Ascending aorta (tissue), 2 donors: Measurements from ENCODE around the gene CHD9. TPM values are rescaled to one million over a fixed set of nuclear protein-coding genes. Genes with fewer than 3 reads are reported as not detected.
"Not testable (repeated sequence)": the region's sequence is repeated elsewhere in the genome, so short reads cannot be mapped to it uniquely, and the experiment has no call there.

Source experiments
- DNase-seq, 2 donors: peaks; one replicate each; pipeline ENCODE4 v3.0.0-alpha.2; 2019; ENCODE audit warnings: low spot score in 2 of 2
- H3K27ac ChIP-seq, 2 donors: fragments of 200-600 bp; sonication (generic); one replicate each; pipeline ENCODE4 v1.5.1; 2016 to 2017; ENCODE audit warnings: mild to moderate bottlenecking in 1 of 2
- H3K27me3 ChIP-seq: fragments of 200-600 bp; sonication (generic); one replicate; pipeline ENCODE4 v1.5.1; 2017
- H3K36me3 ChIP-seq, 2 donors: fragments of 200-600 bp; sonication (generic); one replicate each; pipeline ENCODE4 v1.5.1; 2016
- H3K4me1 ChIP-seq, 2 donors: fragments of 200-600 bp; sonication (generic); one replicate each; pipeline ENCODE4 v1.5.1; 2016 to 2017; ENCODE audit warnings: mild to moderate bottlenecking in 1 of 2
- H3K4me3 ChIP-seq, 2 donors: fragments of 200-600 bp; sonication (generic); one replicate each; pipeline ENCODE4 v1.5.1; 2016 to 2017; ENCODE audit warnings: mild to moderate bottlenecking in 1 of 2
- H3K9me3 ChIP-seq, 2 donors: fragments of 200-600 bp; sonication (generic); one replicate each; pipeline ENCODE4 v1.5.1; 2016
- intact Hi-C: fragments of 100-400 bp; cut with DNase I; formaldehyde crosslinking; loops from one replicate; pipeline ENCODE4 v1.15.1; 2023
- total RNA-seq: library from RNA; depleted of rRNA; stranded (reverse); fragments of >200 nt; gene quantifications from one replicate; pipeline ENCODE4 v1.1.0, GENCODE V29; 2016
- TF ChIP-seq, protein P1 (sequence below), 3 experiments: fragments of 200-600 bp in 2 of 3; fragments of 450-650 bp in 1 of 3; sonication (generic) in 2 of 3; IDR thresholded peaks; one replicate each; pipeline ENCODE4 v1.5.1; 2016 to 2019; ENCODE audit warnings: antibody characterized with exemption in 3 of 3, mild to moderate bottlenecking in 1 of 3, moderate library complexity in 1 of 3

CHD9 gene
- total RNA-seq, 1 donor from 2014 or later: 56.9 TPM

DNA sequence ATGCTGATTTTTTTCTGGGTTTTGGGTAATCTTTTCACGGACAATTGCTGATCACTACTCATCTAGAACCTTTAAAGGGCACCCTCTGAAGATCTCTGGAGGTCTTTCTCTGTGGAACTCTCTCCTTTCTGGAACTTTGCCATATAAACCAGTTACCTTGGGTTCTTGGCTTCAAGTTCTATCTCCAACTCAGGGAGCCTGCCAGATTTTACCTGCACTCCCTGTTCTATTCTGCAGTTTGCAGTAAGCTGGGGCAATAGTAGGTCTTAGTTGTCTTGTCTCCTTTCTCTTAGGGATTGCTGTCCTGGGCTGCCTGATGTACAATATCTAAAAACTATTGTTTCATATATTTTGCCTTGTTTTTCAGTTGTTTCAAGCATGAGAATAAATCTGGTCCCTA is 120.3 kb downstream of the CHD9 start:
- Histone ChIP-seq H3K4me3 (no peak overlapping the region), H3K4me1 (no peaks in the 10 kb centered on the region), H3K27me3 (no peaks in the 10 kb centered on the region), H3K27ac (no peak overlapping the region), H3K9me3 (no peaks in the 10 kb centered on the region), H3K36me3 (no peaks in the 10 kb centered on the region)
- TF ChIP-seq, protein P1, sequence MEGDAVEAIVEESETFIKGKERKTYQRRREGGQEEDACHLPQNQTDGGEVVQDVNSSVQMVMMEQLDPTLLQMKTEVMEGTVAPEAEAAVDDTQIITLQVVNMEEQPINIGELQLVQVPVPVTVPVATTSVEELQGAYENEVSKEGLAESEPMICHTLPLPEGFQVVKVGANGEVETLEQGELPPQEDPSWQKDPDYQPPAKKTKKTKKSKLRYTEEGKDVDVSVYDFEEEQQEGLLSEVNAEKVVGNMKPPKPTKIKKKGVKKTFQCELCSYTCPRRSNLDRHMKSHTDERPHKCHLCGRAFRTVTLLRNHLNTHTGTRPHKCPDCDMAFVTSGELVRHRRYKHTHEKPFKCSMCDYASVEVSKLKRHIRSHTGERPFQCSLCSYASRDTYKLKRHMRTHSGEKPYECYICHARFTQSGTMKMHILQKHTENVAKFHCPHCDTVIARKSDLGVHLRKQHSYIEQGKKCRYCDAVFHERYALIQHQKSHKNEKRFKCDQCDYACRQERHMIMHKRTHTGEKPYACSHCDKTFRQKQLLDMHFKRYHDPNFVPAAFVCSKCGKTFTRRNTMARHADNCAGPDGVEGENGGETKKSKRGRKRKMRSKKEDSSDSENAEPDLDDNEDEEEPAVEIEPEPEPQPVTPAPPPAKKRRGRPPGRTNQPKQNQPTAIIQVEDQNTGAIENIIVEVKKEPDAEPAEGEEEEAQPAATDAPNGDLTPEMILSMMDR (IDR thresholded peaks at IDR 0.05): no peak
- DNase-seq: no peak
- intact Hi-C loops: no loop called here

DNA sequence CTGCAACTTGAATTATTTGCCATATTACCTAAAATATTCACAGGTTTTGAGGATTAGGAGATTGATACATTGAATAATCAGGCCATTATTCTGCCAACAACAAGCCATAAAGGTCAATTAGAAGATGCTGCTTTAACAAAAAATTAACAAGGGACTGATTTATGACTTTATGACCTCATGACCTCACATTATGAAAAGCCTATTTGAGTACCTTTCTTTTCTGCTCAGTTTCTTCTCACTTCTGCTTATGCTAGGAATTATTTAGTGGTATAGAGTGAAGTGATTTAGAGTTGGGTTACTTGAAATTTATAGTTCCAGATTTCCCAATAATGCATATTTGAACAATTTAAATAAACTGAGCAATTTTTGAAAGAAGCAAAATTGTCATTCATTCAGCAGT is 121.6 kb downstream of the CHD9 start:
- no peaks in the 10 kb centered on the region for H3K4me1 ChIP-seq
- DNase-seq: no peak
- H3K36me3 ChIP-seq: no peaks in the 10 kb centered on the region
- no peaks in the 10 kb centered on the region for H3K9me3 ChIP-seq
- H3K27me3 ChIP-seq: no peaks in the 10 kb centered on the region
- TF ChIP-seq, protein P1 (IDR thresholded peaks at IDR 0.05): no peak
- no peak overlapping the region for H3K27ac ChIP-seq
- intact Hi-C loops: no loop called here
- H3K4me3 ChIP-seq: no peak overlapping the region

DNA sequence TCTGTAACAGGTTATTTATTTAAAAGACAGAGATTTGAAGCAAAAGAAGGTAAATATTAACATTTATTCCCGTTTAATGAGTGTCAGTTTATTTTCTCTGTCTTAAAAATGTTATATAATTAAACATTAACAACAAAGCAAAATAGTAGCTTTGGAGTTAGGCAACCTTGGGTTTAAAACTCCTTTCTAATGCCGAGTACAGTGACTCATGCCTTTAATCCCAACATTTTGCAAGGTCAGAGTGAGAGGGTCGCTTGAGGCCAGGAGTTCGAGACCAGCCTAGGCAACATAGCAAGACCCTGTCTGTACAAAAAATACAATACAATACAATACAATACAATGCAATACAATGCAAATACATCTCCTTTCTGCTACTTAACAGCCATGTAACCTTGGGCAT is 128.7 kb downstream of the CHD9 start:
- no peaks in the 10 kb centered on the region for H3K27me3 ChIP-seq
- peaks cover 10 to 16% of the 10 kb centered on the region in 2 donors for H3K36me3 ChIP-seq
- H3K9me3 ChIP-seq: no peaks in the 10 kb centered on the region
- H3K27ac ChIP-seq: no peak overlapping the region
- DNase-seq: no peak
- no peak overlapping the region for H3K4me3 ChIP-seq
- intact Hi-C loops: no loop called here
- TF ChIP-seq, protein P1 (IDR thresholded peaks at IDR 0.05): no peak
- H3K4me1 ChIP-seq: no peaks in the 10 kb centered on the region

DNA sequence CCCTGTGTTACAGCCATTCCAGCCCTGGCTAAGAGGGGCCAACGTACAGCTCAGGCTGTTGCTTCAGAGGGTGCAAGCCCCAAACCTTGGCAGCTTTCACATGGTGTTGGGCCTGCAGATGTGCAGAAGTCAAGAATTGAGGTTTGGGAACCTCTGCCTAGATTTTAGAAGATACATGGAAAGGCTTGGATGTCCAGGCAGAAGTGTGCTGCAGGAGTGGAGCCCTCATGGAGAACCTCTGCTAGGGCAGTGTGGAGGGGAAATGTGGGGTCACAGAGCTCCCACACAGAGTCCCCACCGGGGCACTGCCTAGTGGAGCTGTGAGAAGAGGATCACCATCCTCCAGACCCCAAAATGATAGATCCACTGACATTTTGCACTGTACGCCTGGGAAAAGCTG is 130.9 kb downstream of the CHD9 start:
- H3K4me1 ChIP-seq, H3K4me3 ChIP-seq, H3K27me3 ChIP-seq, DNase-seq, intact Hi-C loops, H3K27ac ChIP-seq, H3K9me3 ChIP-seq: not testable (repeated sequence)
- peaks cover 10 to 16% of the 10 kb centered on the region in 2 donors for H3K36me3 ChIP-seq

DNA sequence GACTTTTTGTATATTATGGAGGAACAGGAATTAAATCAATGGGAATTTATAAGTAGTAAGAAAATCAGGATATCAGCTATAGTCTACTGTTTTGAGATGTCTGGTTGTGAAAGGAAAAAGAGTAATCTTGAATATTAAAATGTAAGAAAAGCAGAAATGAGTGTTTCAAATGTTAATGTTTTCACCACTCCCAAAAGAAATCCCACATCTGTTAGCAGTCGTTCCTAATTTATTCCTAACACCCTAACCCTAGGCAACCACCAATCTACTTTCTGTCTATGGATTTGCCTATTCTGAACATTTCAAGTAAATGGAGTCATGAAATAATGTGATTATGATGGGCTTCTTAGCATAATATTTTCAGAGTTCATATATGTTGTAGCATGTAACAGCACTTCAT is 133.0 kb downstream of the CHD9 start:
- Histone ChIP-seq H3K4me1 (peaks cover 0 to 2% of the 10 kb centered on the region in 2 donors), H3K36me3 (peaks cover 10 to 16% of the 10 kb centered on the region in 2 donors), H3K27ac (no peak overlapping the region), H3K4me3 (no peak overlapping the region), H3K9me3 (no peaks in the 10 kb centered on the region), H3K27me3 (no peaks in the 10 kb centered on the region)
- intact Hi-C loops: no loop called here
- TF ChIP-seq, protein P1 (IDR thresholded peaks at IDR 0.05): no peak
- no peak for DNase-seq

DNA sequence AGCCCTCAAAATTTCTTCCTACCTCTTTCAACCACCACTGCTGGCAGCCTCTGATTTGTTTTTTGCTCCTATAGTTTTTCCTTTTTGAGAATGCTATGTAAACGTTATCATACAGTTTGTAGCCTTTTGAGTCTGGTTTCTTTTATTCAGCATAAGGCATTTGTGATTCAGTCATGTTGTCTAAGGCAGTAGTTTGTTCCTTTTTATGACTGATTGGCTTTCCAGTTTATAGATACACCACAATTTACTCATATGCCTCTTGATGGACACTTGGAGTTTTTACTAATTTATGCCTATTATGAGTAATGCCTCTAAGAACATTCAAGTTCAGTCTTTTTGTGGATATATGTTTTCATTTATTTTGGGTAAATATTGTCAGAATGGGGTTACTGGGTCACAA is 136.6 kb downstream of the CHD9 start:
- no peaks in the 10 kb centered on the region for H3K9me3 ChIP-seq
- H3K4me3 ChIP-seq: no peak overlapping the region
- peaks cover 0 to 2% of the 10 kb centered on the region in 2 donors for H3K4me1 ChIP-seq
- DNase-seq: no peak
- H3K36me3 ChIP-seq: peaks cover 0 to under 1% of the 10 kb centered on the region in 2 donors
- TF ChIP-seq, protein P1 (IDR thresholded peaks at IDR 0.05): no peak
- intact Hi-C loops: no loop called here
- no peaks in the 10 kb centered on the region for H3K27me3 ChIP-seq
- no peak overlapping the region for H3K27ac ChIP-seq
